Endometrium (tissue), 2 donors: ENCODE measurements around the gene CDH7.

Experiments used
- FAIRE-seq: peaks from 2 replicates; lab custom pipeline; 2012; peaks lifted over from hg19 to GRCh38; lab: Jason Lieb, UNC
- donor health status: control.
- donor health status: control.

The CDH7 gene

DNA sequence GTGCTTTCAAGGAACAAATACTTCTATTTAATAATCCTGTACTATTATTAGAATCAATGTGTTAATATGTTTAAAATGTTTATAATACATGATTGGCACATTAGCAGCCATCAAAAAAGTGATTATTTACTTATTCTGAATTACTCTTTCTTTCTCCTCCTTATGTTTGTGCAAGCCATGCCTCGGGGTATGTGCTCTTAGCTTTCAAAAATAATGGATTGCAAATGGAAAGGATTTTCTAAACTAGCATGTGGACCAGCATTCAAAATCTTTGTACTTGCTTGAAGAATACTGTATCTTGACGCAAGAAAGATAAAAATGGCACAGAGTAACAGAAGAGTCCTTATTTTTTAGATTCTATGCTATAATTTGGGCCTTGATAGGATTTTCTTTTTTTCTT, 156.5 kb downstream of the CDH7 start:
- no peak for FAIRE-seq

DNA sequence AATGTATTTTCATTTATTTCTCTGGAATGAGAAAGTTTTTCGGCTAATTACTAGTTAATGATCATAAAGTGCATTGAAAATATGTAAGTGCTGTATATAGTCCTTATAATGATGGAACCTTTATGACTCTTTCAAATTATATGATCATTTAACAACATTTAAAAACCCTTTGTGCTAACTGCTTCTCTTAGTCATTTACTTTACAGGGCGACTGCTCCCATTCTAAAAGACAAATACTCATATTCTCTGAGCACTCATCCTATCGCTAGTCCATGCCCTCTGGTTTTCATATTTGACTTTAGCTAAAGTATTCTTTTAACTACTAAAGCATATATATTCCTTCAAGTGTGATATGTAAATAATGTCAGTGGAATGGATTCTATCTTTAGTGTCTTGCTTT, 168.2 kb downstream of the CDH7 start:
- no peak for FAIRE-seq

DNA sequence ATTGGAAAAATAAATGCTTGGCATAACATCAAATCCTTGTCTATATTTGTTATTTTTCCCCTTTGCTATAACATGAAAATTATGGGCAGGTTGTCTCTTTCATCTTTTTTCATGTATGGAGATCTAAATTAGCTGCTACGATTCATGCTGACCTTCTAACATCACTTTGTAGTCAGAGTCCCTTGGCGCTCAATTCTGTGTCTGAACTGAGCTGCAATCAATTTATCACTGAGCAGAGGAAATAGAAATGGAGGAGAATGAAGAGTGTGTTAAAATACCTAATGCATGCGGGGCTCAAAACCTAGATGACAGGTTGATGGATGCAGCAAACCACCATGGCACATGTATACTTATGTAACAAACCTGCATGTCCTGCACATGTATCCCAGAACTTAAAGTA, 168.9 kb downstream of the CDH7 start:
- FAIRE-seq: no peak

DNA sequence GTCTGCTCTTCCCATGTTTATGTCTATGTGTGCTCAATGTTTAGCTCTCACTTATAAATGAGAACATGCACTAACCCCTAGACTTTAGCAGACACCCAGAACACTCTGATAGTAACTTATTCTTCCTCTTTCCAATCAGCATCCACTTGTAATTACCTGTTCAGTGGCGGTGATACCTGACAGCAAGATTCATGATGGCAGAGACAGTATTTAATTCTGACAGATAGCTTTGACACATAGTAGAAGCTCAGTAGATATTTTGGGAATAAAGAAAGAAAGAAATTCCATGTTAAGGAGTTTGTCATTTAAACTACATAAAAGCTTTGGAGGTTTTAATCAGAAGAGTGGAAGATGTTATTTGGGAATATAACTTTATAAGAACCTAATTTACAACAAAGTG, 171.3 kb downstream of the CDH7 start:
- no peak for FAIRE-seq

DNA sequence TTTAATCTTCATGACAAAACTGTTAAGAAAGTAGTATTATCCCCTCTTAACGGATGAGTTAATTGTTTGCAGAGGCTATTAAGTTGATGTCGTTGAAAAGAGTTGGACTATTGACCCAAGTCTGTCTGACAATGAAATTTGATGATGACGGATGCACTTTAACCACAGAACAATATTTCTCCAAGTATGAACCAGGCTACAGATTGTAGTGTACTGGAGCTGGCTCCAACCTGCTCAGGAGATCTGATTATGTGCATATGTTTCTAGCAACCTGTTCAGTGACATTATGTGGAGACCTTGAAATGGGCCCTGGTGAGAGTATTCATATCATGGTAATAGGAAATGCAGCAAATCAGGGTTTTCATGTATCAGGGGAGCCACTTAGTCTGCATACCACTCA, 174.1 kb downstream of the CDH7 start:
- FAIRE-seq: no peak

DNA sequence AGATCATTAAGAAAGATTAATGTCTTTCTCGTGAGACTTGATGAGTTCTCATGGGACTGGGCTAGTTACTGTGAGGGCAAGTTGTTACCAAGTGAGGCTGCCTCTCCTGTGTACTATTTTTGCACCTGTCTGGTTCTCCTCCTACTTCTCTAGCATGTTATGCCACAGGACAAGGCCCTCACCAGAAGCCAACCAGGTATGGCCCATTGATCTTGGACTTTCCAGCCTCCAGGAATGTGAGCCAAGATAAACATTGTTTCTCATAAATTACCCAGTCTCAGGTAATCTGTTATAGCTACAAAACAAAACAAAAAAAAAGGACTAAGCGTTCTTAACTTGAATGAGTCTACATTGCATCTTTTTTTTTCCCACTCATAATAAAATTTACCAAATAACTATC, 184.1 kb downstream of the CDH7 start:
- FAIRE-seq: no peak

DNA sequence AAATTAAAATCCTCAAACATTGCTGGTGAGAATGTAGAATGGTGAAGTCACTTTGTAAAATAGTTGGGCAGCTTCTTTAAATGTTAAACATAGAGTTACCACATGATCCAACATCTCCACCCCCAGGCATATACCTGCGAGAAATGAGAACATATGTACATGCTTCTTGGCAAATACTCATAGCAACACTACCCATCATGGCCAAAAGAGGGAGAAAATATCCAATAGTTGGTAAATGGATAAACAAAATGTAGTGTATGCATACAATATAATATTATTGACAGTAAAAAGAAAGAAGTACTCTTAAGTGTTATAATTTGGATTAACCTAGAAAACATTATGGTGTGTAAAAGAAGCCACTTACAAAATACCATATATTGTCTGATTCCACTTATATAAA, 185.9 kb downstream of the CDH7 start:
- FAIRE-seq: no peak

DNA sequence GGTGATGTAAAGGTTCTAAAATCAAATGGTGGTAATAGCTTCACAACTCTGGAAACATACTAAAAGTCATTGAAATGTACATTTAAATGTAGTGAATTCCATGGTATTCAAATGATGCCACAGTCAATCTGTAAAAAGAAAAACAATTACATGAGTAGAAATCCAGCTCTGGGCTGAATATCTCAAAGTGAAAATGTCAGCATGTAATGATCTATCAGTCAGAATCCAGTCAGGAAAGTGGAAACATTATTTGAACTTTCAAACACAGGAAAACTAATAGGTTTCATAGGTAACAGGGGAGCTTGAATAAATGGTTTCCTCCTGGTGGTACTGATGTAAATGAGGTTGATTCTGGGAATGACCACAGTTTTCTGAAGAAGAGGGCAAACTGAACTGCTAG, 186.4 kb downstream of the CDH7 start:
- no peak for FAIRE-seq

DNA sequence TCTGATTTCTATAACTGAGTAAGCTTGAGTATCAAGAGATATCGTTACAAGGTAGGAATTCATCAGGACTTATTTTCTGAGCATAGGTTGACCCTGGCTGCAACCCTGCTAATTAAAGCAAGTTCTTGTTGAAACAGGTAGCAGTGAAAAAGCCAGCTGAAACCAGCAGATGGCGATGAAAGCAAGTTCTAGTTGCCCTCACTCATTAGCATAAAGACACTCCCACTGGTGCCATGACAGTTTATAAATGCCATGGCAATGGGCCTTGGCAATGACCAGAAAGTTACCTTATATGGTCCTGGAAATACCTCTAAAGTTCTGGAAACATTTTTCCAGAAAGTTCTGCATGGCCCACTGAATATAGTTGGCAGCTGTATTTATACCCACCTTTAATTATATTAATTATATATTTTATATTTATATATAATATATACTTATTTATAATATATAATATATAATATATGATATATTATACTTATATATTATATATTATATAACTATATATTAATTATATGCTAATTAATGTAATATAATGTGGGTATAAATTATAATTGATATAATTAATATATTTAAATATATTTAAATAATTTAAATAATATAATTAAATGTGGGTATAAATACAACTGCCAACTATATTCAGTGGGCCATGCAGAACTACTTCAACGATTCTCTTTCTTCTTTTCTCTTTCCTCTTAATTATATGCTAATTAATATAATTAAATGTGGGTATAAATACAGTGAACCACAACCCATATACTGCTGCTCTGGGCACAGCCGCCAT, 188.0 kb downstream of the CDH7 start:
- no peak for FAIRE-seq
